Stromal cell of bone marrow (primary cell): Measurements from ENCODE around the gene SLIT3.
"Not testable (repeated sequence)": the region's sequence is repeated elsewhere in the genome, so short reads cannot be mapped to it uniquely, and the experiment has no call there.

ENCODE experiments used
- DNase-seq: peaks from one replicate; pipeline ENCODE4 v3.0.0-alpha.2; 2012; ENCODE audit warnings: low read depth

The SLIT3 gene

DNA sequence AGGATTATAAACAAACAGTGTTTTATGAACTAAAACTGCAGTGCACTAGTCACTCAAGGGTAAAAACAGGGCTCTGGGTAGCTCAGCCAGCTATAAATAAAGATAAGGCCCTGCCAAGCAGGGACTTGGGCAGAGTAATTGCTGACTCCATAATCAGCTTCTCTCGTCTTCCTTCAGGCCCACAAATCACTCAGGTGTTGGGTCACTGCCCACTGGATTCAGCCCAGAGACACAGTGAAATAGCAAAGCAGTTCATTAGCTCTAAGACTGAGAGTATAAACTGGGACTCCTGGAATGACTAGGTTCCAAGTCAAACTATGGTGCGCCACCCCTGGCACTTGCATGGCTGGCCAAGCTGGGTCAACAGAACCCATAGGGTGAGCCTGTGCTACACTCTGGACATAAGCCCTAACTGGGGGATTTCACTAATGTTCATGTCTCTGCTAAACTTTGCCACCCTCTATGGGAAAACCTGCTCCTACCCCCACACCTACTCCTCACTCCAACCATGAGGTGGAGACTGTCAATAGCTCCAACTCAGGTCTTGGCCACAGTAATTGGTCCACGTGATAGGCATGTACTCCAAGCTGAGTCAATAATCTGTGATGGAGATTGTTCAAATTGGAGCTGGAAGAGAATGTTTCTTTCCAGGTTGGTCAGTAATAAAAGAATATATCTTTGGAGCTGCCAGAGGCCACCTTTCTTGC lies 158.5 kb downstream of the SLIT3 start:
- DNase-seq = no peak

GRCh38 chr5:169140215-169140614 lies 160.7 kb downstream of the SLIT3 start:
- not testable (repeated sequence) for DNase-seq

- no peak for DNase-seq
Measured at GRCh38 chr5:169139480-169140050, 161.4 kb downstream of the SLIT3 start.

DNA sequence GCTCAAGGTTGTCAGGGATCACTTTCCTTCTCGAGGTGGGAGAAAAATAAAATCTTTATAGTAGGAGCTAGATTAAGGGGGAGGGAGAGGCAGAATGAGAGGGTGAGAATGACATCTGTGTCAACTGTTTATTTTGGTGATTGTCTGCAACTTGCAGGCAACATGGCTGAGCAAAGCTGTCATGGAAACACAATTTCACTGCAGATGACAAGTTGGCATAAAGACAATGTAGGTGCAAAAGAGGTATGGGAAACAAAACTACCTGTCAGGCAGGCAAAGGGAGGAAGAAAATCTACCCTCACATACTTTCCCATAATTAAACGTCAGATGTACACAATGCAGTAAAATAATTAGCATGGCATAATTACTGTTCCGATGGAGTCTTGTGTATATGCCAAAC lies 167.4 kb downstream of the SLIT3 start:
- no peak for DNase-seq

- no peak for DNase-seq
Measured at GRCh38 chr5:169132302-169132660, 168.7 kb downstream of the SLIT3 start.

DNA sequence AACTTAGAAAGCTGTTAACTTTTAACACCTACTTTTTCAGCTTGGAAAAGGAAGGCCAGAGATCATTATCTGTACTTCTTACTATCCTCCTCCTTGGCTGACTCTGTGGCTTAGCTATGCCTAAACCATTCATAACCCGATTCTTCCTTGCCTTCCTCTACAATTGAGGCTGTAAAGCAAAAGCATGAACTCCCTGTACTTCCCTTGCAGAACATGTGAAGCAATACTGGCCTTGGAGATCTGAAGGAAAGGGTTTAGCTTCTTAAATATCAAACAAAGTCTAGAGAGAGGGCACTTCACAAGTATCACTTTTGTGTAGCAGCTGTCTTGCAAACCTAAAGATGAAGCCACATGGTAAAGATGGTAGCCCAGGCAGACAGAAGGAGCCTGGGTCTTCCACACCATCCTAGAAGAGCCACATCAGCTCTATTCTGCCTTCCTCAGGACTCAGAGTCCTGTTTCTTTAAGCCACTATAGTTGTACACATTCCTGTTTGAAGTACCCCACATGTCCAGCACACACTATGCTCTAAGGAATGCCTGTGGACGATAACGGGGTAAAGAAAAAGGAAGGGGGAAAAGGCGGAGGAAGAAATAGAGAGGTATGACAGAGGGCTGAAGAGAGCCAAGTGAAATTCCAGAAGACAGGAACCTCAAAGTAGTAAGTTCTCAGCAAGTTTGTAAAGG lies 169.2 kb downstream of the SLIT3 start:
- DNase-seq = no peak

- DNase-seq = no peak
Measured at GRCh38 chr5:169128679-169129078, 172.3 kb downstream of the SLIT3 start.

DNA sequence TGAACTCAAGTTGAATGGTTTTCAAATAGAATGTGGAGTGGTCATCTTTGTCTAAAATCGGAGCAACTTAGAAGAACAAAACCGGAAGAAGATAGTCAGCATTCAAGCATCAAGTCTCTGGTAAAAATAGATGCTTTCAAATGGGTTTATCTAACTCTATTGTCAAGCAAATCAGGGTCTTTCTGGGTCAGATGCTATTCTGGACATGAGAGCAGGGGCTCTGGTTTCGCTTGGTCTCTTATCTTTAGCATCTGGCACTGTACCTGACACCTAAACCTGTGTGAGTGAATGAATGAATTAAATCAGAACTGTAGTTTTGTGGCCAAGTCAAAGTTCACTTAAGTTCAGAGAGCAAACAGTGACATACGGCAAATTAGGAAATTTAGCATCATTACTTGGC lies 173.5 kb downstream of the SLIT3 start:
- DNase-seq = no peak

DNA sequence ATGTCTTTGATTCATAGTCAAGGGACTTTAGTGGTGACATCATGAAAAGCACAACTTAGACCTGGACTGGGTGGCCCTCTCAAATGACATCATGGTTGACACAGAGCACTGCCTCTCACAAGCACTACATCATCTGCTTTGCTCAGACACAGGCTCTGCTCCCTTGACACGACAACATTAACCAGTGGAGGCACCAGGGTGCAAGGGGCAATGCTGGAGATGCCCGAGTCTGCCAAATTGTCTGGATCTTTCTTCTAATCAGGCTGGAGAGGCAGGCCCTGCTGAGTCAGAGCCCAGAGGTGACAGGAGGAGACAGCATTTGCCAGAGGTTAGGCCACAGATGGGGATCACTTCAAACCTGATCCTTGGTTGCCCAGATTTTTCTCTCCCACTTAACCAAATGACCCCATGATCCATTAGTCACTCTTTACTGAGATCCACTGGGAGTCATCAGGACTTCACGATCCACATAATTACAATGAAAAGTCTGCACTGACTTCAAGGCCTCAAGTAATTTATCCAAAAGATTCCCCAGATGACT lies 174.4 kb downstream of the SLIT3 start:
- peak; percentile 47 for DNase-seq

DNA sequence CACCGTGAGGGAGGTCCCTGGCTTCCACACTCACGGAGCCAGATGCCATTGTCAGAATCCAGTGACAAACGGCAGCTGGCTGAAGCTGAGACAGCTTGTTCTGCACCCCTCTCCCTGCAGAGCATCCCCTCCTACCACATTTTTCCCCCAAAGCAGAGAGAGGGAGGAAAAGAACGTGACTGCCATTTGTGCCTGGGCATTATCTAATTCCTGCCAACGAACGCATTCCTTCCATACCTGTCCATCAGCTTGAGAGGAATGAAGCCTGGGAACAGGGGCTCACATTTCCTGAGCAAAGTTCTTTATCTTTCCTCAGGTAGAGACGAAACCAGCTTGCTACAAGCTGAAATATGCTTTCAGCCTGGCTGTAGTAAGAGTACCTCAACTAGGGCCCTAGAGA lies 175.4 kb downstream of the SLIT3 start:
- DNase-seq = no peak

- no peak for DNase-seq
Measured at GRCh38 chr5:169122951-169123350, 178.0 kb downstream of the SLIT3 start.

DNA sequence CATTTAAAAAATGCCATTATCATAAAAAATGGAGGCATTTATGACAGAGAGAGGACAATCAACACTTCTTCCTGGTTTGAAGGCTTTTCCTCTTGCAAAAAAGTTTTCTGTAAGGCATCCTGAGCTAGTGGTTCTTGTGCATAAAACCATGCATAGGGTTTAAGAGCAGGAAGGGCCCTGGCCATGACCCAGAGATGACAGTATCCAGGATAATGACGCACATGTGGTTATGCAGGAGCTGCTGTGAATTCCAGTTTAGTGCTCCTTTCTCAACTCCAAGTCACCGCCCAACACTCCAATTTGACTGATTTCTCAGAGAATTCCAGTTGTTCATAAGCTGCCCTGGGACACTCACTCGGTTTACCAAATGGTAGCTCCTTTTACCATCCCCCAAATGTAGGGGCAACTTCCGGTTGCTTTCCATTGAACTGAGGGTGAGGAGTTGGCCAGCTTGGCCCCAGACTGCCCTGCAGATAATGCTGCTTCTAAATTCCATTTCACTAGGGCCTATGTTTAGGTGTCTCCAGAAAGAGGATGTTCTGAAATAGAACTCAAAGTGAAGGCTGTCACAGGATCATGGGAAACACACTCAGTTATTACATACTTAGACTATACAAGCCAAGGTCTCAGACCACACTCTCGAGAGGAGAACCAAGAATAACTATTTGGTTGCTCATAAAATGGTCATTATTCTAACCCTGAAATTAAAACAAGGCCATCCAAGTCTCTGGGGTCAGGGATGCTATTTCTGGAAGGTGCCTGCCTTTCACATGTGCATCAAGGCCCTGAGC lies 179.1 kb downstream of the SLIT3 start:
- peak; percentile 80 for DNase-seq

- no peak for DNase-seq
Measured at GRCh38 chr5:169119288-169120048, 181.5 kb downstream of the SLIT3 start.

GRCh38 chr5:169116961-169117461 lies 183.9 kb downstream of the SLIT3 start:
- peak; percentile 36 for DNase-seq

- DNase-seq = no peak
Measured at GRCh38 chr5:169115461-169116124, 185.3 kb downstream of the SLIT3 start.

- DNase-seq = no peak
Measured at GRCh38 chr5:169114466-169115065, 186.4 kb downstream of the SLIT3 start.

GRCh38 chr5:169112016-169112415 lies 188.9 kb downstream of the SLIT3 start:
- no peak for DNase-seq

DNA sequence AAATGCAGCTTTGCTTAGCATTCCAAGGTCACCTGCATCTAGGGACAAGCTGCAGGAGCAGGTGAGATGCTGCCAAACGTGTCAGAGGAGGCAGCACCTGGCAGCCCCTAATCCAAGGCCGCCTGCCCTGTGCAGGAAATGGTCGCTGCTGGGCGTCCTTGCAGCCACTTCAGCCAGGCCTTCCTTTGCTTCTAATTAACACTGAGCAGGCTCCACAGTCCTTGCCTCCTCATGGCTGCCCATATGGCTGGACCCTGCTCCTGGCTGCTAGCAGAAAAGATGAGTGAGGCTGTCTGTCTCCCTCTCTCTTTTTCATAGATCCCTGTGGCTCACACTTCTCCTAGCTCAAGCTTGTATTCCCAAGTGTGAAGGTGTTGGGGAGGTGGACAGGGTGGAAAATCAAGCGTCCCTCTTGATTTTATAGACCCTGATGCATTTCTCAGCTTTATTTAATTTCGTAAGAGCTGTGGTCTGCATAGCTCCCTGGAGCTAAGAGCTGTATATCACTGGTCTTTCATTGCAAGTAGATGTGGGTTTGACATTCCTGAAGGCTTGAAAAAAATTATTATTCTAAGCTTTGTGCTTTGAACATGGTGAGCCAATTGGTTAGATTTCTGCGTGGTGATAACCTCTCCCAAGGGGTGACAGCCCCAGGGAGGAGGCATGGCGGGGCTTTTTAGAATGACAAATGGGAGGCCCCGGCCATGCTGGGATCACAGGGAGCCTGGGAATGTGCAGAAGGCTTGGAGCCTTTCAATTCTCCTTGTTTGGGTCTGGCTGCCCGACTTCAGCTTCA lies 193.8 kb downstream of the SLIT3 start:
- DNase-seq = peak; percentile 13

DNA sequence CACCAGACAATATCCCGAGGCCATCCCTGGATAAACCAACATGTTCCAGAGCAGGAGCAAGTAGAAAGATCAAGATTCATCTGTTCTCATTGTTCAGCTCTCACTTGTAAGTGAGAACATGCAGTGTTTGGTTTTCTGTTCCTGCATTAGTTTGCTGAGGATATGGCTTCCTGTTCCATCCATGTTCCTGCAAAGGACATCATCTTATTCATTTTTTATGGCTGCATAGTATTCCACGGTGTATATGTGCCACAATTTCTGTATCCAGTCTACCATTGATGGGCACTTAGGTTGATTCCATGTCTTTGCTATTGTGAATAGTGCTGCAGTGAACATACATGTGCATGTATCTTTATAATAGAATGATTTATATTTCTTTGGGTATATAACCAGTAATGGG lies 195.4 kb downstream of the SLIT3 start:
- not testable (repeated sequence) for DNase-seq
